Measurements from ENCODE around the gene PLPP1. TPM values are rescaled to one million over a fixed set of nuclear protein-coding genes. Genes with fewer than 3 reads are reported as not detected.

Gene PLPP1
- total RNA-seq, 1 donor from 2014 or later = 23.9 TPM

- peaks cover 9% of the 10 kb centered on the region for H3K4me1 Mint-ChIP-seq
- peaks cover 2% of the 10 kb centered on the region for H3K27me3 Mint-ChIP-seq (ENCODE audit: insufficient read depth, low read depth)
- TF ChIP-seq EZH2 (IDR thresholded peaks at IDR 0.05) (no peak), CTCF (IDR thresholded peaks at IDR 0.05) (no peak), EZH2phosphoT487 (IDR thresholded peaks at IDR 0.05) (no peak)
- no peaks in the 10 kb centered on the region for H3K9me3 ChIP-seq (ENCODE audit: low read depth)
- peaks cover 28% of the 10 kb centered on the region for H3K4me1 ChIP-seq
- no peaks in the 10 kb centered on the region for H3K36me3 ChIP-seq
- no peak overlapping the region for H3K4me3 Mint-ChIP-seq
- peak; percentile 62 for DNase-seq (ENCODE audit: low spot score)
- H4K20me1 ChIP-seq (ENCODE audit: low read depth) = no peaks in the 10 kb centered on the region
- no peaks in the 10 kb centered on the region for H3K9me3 Mint-ChIP-seq
- no peak overlapping the region for H3K27ac Mint-ChIP-seq
- H2AFZ ChIP-seq (replicated peaks) = peak overlapping the region; percentile 60
- H3K27ac ChIP-seq = no peak overlapping the region
- H3K9ac ChIP-seq = no peak overlapping the region
- no peaks in the 10 kb centered on the region for H3K36me3 Mint-ChIP-seq
- peaks cover 36% of the 10 kb centered on the region for H3F3A ChIP-seq (ENCODE audit: low read depth)
- H3K4me2 ChIP-seq = peak overlapping the region; percentile 53
- no peak overlapping the region for H3K4me3 ChIP-seq
- no peaks in the 10 kb centered on the region for H3K79me2 ChIP-seq (ENCODE audit: low read depth)
- H3K27me3 ChIP-seq = no peaks in the 10 kb centered on the region
These were observed 34.1 kb upstream of the PLPP1 start for GRCh38 chr5:55568654-55569512.

- Mint-ChIP-seq H3K9me3 (no peaks in the 10 kb centered on the region), H3K4me3 (no peak overlapping the region), H3K27ac (no peak overlapping the region), H3K4me1 (no peaks in the 10 kb centered on the region), H3K27me3 (ENCODE audit: insufficient read depth, low read depth) (no peaks in the 10 kb centered on the region), H3K36me3 (no peaks in the 10 kb centered on the region)
- Histone ChIP-seq H2AFZ (replicated peaks) (no peak overlapping the region), H3K4me3 (no peak overlapping the region), H3K4me2 (no peak overlapping the region), H3F3A (ENCODE audit: low read depth) (peaks cover 19% of the 10 kb centered on the region), H3K27me3 (no peaks in the 10 kb centered on the region), H3K9me3 (ENCODE audit: low read depth) (no peaks in the 10 kb centered on the region), H3K4me1 (peaks cover 13% of the 10 kb centered on the region), H3K27ac (no peak overlapping the region), H3K36me3 (no peaks in the 10 kb centered on the region), H3K9ac (no peak overlapping the region), H4K20me1 (ENCODE audit: low read depth) (no peaks in the 10 kb centered on the region), H3K79me2 (ENCODE audit: low read depth) (no peaks in the 10 kb centered on the region)
- no peak for DNase-seq (ENCODE audit: low spot score)
- TF ChIP-seq EZH2phosphoT487 (IDR thresholded peaks at IDR 0.05) = no peak
- no peak for TF ChIP-seq CTCF (IDR thresholded peaks at IDR 0.05)
- no peak for TF ChIP-seq EZH2 (IDR thresholded peaks at IDR 0.05)
These were observed 30.0 kb upstream of the PLPP1 start for GRCh38 chr5:55564721-55565120.

- peaks cover 3% of the 10 kb centered on the region for H3F3A ChIP-seq (ENCODE audit: low read depth)
- H3K9ac ChIP-seq = no peak overlapping the region
- H3K36me3 ChIP-seq = no peaks in the 10 kb centered on the region
- no peak for TF ChIP-seq CTCF (IDR thresholded peaks at IDR 0.05)
- TF ChIP-seq EZH2phosphoT487 (IDR thresholded peaks at IDR 0.05) = no peak
- TF ChIP-seq EZH2 (IDR thresholded peaks at IDR 0.05) = no peak
- H3K79me2 ChIP-seq (ENCODE audit: low read depth) = no peaks in the 10 kb centered on the region
- Mint-ChIP-seq H3K27ac (no peak overlapping the region), H3K4me1 (peaks cover 11% of the 10 kb centered on the region), H3K4me3 (no peak overlapping the region), H3K36me3 (no peaks in the 10 kb centered on the region), H3K9me3 (no peaks in the 10 kb centered on the region), H3K27me3 (ENCODE audit: insufficient read depth, low read depth) (no peaks in the 10 kb centered on the region)
- H3K4me3 ChIP-seq = no peak overlapping the region
- peaks cover 4% of the 10 kb centered on the region for H3K4me1 ChIP-seq
- H3K27ac ChIP-seq = no peak overlapping the region
- no peak overlapping the region for H2AFZ ChIP-seq (replicated peaks)
- no peaks in the 10 kb centered on the region for H3K27me3 ChIP-seq
- H4K20me1 ChIP-seq (ENCODE audit: low read depth) = no peaks in the 10 kb centered on the region
- no peak for DNase-seq (ENCODE audit: low spot score)
- H3K4me2 ChIP-seq = no peak overlapping the region
- H3K9me3 ChIP-seq (ENCODE audit: low read depth) = no peaks in the 10 kb centered on the region
These were observed 23.7 kb upstream of the PLPP1 start for GRCh38 chr5:55558484-55558883.
